GM19099 (cell line): Measurements from ENCODE around the gene PPME1.

Source experiments
- POLR2A ChIP-seq: IDR thresholded peaks from 3 replicates; pipeline ENCODE4 v1.6.1; 2011; ENCODE audit warnings: low read depth; ENCODE audit not compliant: insufficient read length; ENCODE audit errors: extremely low read depth

The PPME1 gene

DNA sequence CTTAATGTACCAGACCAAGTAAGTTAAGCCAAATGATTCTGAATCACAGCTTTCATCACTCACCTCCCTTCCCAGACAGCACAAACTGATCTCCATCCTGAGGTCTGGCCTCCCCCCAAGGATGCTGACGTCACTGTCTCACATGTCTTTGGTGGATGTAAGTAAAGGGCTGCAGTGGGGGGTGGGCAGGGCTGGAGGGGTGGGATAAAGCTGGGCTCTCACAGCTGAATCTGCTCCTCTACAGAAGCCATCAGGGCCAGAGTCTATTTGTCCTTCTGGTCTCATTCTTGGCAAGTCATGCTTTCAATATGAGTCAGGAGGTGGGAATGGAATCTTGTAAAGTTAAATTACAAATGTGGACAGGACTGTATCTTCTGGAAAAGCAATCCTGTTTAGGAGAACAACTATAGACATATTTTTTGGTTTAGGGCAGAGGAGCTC lies 107.7 kb downstream of the PPME1 start:
- no peak for TF ChIP-seq POLR2A

DNA sequence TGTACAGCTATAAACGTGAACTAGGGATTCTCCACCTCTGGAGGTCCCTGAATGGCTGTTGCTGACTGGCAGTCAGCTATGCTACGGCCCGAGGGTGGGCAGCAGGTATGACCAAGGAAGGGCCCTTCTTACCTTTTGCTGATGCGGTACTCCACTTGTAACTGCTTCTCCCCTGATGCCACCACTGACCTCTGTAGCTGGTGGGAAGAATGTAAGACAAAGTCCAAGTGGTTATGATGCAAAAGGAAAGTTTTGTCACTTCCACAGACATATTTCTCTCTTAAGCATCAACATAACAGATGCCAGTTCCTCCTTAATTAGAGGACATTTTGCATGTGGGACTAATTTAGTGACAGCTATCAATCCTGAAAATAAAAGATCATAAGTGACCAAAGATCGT lies 108.2 kb downstream of the PPME1 start:
- no peak for TF ChIP-seq POLR2A

GRCh38 chr11:74280494-74280893 lies 109.4 kb downstream of the PPME1 start:
- TF ChIP-seq POLR2A = no peak

DNA sequence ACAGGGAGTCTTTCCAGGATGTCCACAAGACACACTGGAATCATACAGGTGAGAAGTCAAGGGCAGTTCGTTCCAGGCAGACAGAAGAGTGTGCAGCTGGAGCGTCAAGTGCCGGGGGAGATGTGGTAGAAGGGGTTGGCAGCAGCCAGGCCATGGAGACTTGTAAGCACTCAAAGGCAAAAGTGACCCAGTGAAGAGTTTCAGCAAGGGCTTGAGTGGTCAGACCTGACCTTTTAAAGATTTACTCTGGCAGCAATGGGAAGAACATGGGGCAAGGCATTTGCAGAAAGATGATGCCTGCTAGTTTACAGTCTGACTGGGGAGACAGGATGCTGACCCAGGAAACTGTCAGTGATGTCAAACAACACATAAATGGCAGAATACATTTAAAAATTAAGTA lies 111.3 kb downstream of the PPME1 start:
- TF ChIP-seq POLR2A = no peak

- no peak for TF ChIP-seq POLR2A
Measured at GRCh38 chr11:74282914-74283371, 111.9 kb downstream of the PPME1 start.

DNA sequence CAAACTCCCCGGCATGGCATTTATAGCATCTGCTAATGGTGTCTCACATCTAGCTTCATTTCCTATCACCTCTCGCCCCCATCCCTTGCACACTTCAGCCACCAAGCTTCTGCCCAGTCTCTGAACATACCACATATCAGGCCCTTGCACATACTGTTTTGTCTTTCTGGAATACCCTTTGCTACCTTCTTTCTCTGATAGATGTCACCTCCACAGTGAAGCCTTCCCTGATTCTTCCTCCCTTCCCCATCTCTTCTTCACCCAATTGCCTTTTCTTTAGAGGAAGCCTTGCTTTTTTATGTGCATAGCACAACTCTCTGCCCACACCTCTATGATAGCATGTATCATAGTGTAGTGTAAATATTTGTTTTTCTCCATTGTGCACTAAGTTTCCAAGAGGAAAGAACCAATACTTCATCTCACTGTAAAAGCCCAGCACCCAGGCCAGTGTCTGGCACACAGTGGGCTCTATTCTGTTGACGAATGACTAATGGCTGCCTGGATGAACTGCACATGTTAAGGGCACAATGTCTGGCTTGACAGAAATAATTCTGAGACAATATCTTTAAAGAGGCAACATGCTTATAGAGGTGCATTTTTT lies 112.6 kb downstream of the PPME1 start:
- no peak for TF ChIP-seq POLR2A

DNA sequence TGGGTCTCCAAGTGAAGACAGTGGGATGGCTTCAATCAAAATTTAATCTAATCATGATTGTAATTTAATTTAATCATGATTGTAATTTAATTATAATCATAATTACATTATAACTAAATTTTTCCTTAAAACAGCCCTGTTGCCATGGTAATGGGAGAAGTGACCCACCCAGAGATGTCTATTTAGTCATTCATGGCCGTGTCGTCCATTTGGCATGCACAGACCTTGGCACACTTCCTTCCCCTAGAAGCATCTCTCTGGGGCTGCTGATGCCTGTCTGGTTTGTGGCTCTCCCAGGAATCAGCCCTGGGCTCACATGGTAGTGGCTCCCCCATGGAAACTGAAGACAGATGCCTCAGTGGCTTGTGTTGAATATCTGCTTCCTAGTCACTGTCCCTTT lies 113.4 kb downstream of the PPME1 start:
- no peak for TF ChIP-seq POLR2A

- no peak for TF ChIP-seq POLR2A
Measured at GRCh38 chr11:74288161-74288560, 117.1 kb downstream of the PPME1 start.

- no peak for TF ChIP-seq POLR2A
Measured at GRCh38 chr11:74288911-74289310, 117.8 kb downstream of the PPME1 start.

GRCh38 chr11:74297484-74297883 lies 126.4 kb downstream of the PPME1 start:
- no peak for TF ChIP-seq POLR2A

- TF ChIP-seq POLR2A = no peak
Measured at GRCh38 chr11:74299015-74299414, 127.9 kb downstream of the PPME1 start.
